ENCODE data around the gene FLT1.

FLT1 gene

GRCh38 chr13:28375250-28375930 is 119.5 kb downstream of the FLT1 start:
- CTCF ChIA-PET: interaction anchor here (0.5 to 0.6 kb wide), 2 partner anchors 265 to 444 kb away, joined by 4 read pairs; no protein-coding TSS in a partner anchor
- Histone ChIP-seq H3K4me3 (ENCODE audit: low read depth, low read length) (no peak overlapping the region), H3K36me3 (ENCODE audit: control insufficient read depth in 2 of 2, insufficient read depth in 1 of 2, low read length in 2 of 2) (no peaks in the 10 kb centered on the region), H3K9me3 (ENCODE audit: control insufficient read depth, insufficient read depth, low read depth, low read length) (no peaks in the 10 kb centered on the region), H3K27ac (ENCODE audit: extremely low read depth, low read depth, low read length) (no peak overlapping the region), H3K4me1 (ENCODE audit: control insufficient read depth, insufficient read depth, low read length) (0 out of 2 replicates have a peak, but pooled peaks cover 9% of the 10 kb centered on the region)
- POLR2A ChIA-PET: interaction anchor here (0.6 kb wide), 1 partner anchor 237 kb away, joined by 3 read pairs; the partner anchor contains the start of gene PAN3
- TF ChIP-seq SCRT2 (tag by site-specific recombination; IDR thresholded peaks at IDR 0.05): 0 out of 2 replicates have a peak, but pooled peaks have one; percentile 46
- no peak for TF ChIP-seq ZBTB20 (tag by site-specific recombination; IDR thresholded peaks at IDR 0.05)

GRCh38 chr13:28373810-28374209 is 121.1 kb downstream of the FLT1 start:
- TF ChIP-seq YY2 (tag by site-specific recombination; IDR thresholded peaks at IDR 0.05) (no peak), ZNF629 (tag by site-specific recombination; IDR thresholded peaks at IDR 0.05) (no peak), KLF17 (tag by site-specific recombination; IDR thresholded peaks at IDR 0.05) (no peak), ZNF223 (tag by site-specific recombination; IDR thresholded peaks at IDR 0.05) (no peak), ZNF596 (tag by site-specific recombination; IDR thresholded peaks at IDR 0.05) (no peak), HOXD13 (CRISPR knock-in tag; IDR thresholded peaks at IDR 0.05; ENCODE audit: borderline replicate concordance) (no peak), ZNF221 (tag by site-specific recombination; IDR thresholded peaks at IDR 0.05; ENCODE audit: borderline replicate concordance) (no peak), ZNF341 (tag by site-specific recombination; IDR thresholded peaks at IDR 0.05; ENCODE audit: low read depth) (no peak), HOXC10 (CRISPR knock-in tag; IDR thresholded peaks at IDR 0.05) (no peak), ZNF362 (tag by site-specific recombination; IDR thresholded peaks at IDR 0.05) (no peak), EGR2 (tag by site-specific recombination; IDR thresholded peaks at IDR 0.05; ENCODE audit: low read depth) (no peak), ZNF416 (tag by site-specific recombination; IDR thresholded peaks at IDR 0.05) (no peak), ZNF48 (tag by site-specific recombination; IDR thresholded peaks at IDR 0.05) (no peak), ZNF488 (tag by site-specific recombination; IDR thresholded peaks at IDR 0.05) (no peak), ZNF514 (tag by site-specific recombination; IDR thresholded peaks at IDR 0.05) (no peak)
- H3K4me1 ChIP-seq (ENCODE audit: control insufficient read depth, insufficient read depth, low read length): 0 out of 2 replicates have a peak, but pooled peaks cover 9% of the 10 kb centered on the region
- H3K4me3 ChIP-seq (ENCODE audit: low read depth, low read length): no peak overlapping the region
- ChIA-PET CTCF (no interaction called here), POLR2A (no interaction called here)
- H3K36me3 ChIP-seq (ENCODE audit: control insufficient read depth in 2 of 2, insufficient read depth in 1 of 2, low read length in 2 of 2): no peaks in the 10 kb centered on the region
- no peak overlapping the region for H3K27ac ChIP-seq (ENCODE audit: extremely low read depth, low read depth, low read length)
- no peaks in the 10 kb centered on the region for H3K9me3 ChIP-seq (ENCODE audit: control insufficient read depth, insufficient read depth, low read depth, low read length)

GRCh38 chr13:28370448-28370847 is 124.5 kb downstream of the FLT1 start:
- Histone ChIP-seq H3K9me3 (ENCODE audit: control insufficient read depth, insufficient read depth, low read depth, low read length) (no peaks in the 10 kb centered on the region), H3K4me3 (ENCODE audit: low read depth, low read length) (no peak overlapping the region), H3K36me3 (ENCODE audit: control insufficient read depth in 2 of 2, insufficient read depth in 1 of 2, low read length in 2 of 2) (no peaks in the 10 kb centered on the region), H3K4me1 (ENCODE audit: control insufficient read depth, insufficient read depth, low read length) (no peaks in the 10 kb centered on the region), H3K27ac (ENCODE audit: extremely low read depth, low read depth, low read length) (no peak overlapping the region)
- POLR2A ChIA-PET: no interaction called here
- CTCF ChIA-PET: no interaction called here
- TF ChIP-seq ZNF280C (tag by site-specific recombination; IDR thresholded peaks at IDR 0.05) (no peak), ZNF513 (tag by site-specific recombination; IDR thresholded peaks at IDR 0.05) (no peak)
